ENCODE measurements around the gene CLNK.

Gene CLNK

GRCh38 chr4:10502717-10503116 lies 181.9 kb downstream of the CLNK start:
- no peak for DNase-seq
- in situ Hi-C loops (cut with HindIII; ENCODE audit: low pct_ligation_motif_present, low pct_unique_long_range_greater_than_20kb, low sequenced_read_pairs) = no loop called here

DNA sequence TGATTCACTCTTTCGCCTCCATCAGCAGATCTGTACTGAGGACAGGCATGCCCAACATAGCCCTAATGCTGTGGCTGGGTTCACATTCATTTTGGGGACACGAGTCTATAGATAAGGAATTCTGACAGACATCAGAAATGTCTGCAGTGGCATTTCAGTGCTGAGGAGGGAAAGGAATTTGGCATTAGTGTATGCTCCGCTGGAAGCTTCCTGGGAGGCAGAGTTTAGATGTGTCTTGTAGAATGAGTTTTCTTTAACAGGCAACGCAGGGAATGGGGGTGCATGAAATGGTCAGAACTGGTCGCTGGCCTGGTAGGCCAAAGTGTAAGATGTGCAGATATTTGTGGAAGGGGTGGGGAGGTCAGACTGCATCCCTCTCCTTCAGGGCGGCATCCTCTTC lies 183.8 kb downstream of the CLNK start:
- DNase-seq = no peak
- in situ Hi-C loops (cut with HindIII; ENCODE audit: low pct_ligation_motif_present, low pct_unique_long_range_greater_than_20kb, low sequenced_read_pairs) = no loop called here

DNA sequence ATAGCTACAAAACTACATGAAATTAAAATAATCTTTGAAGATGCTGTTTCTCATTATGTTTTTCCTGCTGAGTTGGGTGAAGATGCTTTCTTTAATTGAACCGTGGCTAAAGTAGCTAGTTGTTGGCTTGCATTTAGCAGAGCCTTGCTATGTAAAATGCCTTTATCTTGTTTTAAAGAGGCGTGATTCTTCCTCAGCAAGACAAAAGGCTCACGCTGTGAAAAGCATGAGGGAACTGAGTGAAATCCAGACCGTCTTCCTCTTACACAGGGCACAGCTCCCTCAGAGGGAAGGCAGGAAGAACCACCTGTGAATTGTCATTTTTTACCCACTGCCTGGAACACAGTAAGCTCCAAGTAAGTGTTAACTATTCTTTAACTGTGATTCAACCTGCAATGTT lies 188.4 kb downstream of the CLNK start:
- DNase-seq = no peak
- in situ Hi-C loops (cut with HindIII; ENCODE audit: low pct_ligation_motif_present, low pct_unique_long_range_greater_than_20kb, low sequenced_read_pairs) = no loop called here

DNA sequence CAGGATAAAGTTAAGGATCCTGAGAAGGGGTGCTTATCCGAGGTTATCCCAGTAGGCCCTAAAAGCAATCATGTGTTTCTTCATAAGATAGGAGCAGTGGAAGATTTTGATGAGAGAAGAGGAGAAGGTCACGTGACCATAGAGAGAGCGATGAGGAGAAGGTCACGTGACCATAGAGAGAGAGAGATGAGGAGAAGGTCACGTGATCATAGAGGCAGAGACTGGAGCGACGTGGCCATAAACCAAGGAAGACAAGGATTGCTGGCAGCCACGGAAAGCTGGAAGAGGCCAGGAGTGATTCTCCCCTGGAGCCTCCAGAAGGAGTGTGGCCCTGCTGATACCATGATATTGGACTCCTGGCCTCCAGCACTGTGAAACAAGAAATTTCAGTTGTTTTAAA lies 188.9 kb downstream of the CLNK start:
- in situ Hi-C loops (cut with HindIII; ENCODE audit: low pct_ligation_motif_present, low pct_unique_long_range_greater_than_20kb, low sequenced_read_pairs) = no loop called here

DNA sequence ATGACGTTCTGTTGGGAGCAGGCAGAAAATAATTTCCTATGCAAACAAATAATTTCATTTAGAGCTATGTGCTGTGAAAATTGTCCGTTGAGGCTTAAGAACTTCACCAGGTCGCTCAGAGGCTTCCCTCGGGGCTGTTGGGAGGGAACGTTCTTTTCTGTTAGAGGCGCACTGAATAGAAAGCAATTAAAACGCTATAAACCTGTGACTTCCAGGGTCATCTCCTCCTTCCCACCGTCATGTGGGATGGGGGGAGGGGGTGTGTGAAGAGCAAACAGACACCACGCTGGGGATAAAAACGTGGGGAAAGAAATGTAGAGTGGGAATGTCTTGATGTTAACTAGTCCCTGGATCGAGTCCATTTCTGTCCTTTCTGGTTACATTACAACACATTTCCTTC lies 192.1 kb downstream of the CLNK start:
- in situ Hi-C loops (cut with HindIII; ENCODE audit: low pct_ligation_motif_present, low pct_unique_long_range_greater_than_20kb, low sequenced_read_pairs) = no loop called here
- no peak for DNase-seq

More for the DNA sequence above, 188.9 kb downstream of the CLNK start:
- DNase-seq = no peak

DNA sequence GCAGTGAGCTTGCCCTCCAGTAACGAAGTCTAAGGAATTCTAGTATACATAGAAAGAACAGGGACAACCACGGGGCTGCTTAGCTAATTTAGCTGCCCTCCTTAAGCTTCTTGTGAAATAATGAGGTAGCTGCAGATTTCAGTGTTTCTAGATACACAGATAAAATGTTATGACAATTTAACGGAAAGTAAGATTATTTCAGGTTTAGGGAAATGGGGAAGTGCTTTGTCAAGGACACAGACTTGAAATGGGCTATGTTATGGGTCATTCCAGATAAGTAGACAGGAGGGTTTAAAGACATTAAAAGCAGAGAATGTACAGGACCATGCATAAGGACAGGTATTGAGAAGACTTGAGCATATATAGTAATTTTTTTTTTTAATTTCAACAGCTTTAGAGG lies 193.2 kb downstream of the CLNK start:
- in situ Hi-C loops (cut with HindIII; ENCODE audit: low pct_ligation_motif_present, low pct_unique_long_range_greater_than_20kb, low sequenced_read_pairs) = no loop called here
- no peak for DNase-seq

DNA sequence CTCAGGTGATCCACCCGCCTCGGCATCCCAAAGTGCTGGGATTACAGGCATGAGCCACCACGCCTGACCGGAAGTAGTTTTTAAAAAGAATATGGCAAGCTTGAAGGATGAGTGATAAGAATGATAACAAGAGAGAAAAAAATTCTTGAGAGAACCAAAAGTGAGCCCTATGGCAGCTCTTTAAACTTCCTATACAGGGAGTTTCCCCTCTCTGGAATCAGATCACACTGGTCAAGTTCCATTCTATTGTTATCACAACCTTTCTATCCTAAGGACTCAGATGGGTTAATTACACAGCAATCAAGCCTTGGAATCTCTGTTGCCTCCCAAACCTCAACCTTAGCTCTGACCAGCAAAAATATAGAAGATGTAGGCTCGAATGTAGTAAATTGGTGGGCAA lies 193.6 kb downstream of the CLNK start:
- in situ Hi-C loops (cut with HindIII; ENCODE audit: low pct_ligation_motif_present, low pct_unique_long_range_greater_than_20kb, low sequenced_read_pairs) = no loop called here
- no peak for DNase-seq

GRCh38 chr4:10482913-10483312 lies 201.7 kb downstream of the CLNK start:
- no peak for DNase-seq
- in situ Hi-C loops (cut with HindIII; ENCODE audit: low pct_ligation_motif_present, low pct_unique_long_range_greater_than_20kb, low sequenced_read_pairs) = no loop called here

DNA sequence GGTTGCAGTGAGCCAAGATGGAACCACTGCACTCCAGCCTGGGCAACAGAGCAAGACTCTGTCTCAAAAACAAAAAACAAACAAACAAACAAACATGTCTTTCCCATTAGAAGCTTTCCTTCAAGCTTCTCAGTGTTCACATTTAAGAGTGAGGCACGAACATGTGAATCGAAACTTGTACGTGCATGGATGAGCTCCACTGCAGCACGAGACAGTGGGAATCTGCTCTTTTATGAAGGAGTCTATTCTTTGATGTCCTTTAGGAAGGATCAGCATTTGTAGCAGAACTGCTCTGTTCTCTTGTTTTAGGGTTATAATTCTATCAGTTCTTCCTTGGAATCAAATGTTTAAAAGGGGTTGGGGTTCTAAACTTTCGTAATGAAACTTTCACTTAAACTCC lies 204.0 kb downstream of the CLNK start:
- no peak for DNase-seq
- in situ Hi-C loops (cut with HindIII; ENCODE audit: low pct_ligation_motif_present, low pct_unique_long_range_greater_than_20kb, low sequenced_read_pairs) = no loop called here

GRCh38 chr4:10478621-10479020 lies 205.9 kb downstream of the CLNK start:
- no peak for DNase-seq

DNA sequence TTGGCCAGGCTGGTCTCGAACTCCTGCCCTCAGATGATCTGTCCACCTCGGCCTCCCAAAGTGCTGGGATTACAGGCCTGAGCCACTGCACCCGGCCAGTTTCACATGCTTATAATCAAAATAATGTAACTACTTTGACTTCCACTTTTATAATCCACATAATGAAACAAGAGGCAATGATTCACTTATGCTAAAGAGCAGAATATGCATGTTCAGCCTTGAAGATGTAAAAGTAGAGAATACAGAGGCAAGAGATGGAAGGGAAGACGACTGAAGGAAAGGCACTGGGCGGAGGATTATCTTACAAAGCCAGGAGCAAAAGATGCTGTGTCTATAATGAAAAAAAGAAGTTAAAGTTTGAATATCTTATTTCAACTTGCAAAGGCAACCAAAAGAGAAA lies 214.1 kb downstream of the CLNK start:
- no peak for DNase-seq
- in situ Hi-C loops (cut with HindIII; ENCODE audit: low pct_ligation_motif_present, low pct_unique_long_range_greater_than_20kb, low sequenced_read_pairs) = no loop called here

More at GRCh38 chr4:10478621-10479020, 205.9 kb downstream of the CLNK start:
- in situ Hi-C loops (cut with HindIII; ENCODE audit: low pct_ligation_motif_present, low pct_unique_long_range_greater_than_20kb, low sequenced_read_pairs) = no loop called here

- in situ Hi-C loops (cut with HindIII; ENCODE audit: low pct_ligation_motif_present, low pct_unique_long_range_greater_than_20kb, low sequenced_read_pairs) = no loop called here
- no peak for DNase-seq
Observed at GRCh38 chr4:10466161-10466560, 218.4 kb downstream of the CLNK start.

GRCh38 chr4:10462876-10463275 lies 221.7 kb downstream of the CLNK start:
- DNase-seq = no peak
- in situ Hi-C loops (cut with HindIII; ENCODE audit: low pct_ligation_motif_present, low pct_unique_long_range_greater_than_20kb, low sequenced_read_pairs) = no loop called here

GRCh38 chr4:10461850-10462400 lies 222.6 kb downstream of the CLNK start:
- no peak for DNase-seq
- in situ Hi-C loops (cut with HindIII; ENCODE audit: low pct_ligation_motif_present, low pct_unique_long_range_greater_than_20kb, low sequenced_read_pairs) = no loop called here

- no peak for DNase-seq
- in situ Hi-C loops (cut with HindIII; ENCODE audit: low pct_ligation_motif_present, low pct_unique_long_range_greater_than_20kb, low sequenced_read_pairs) = no loop called here
Observed at GRCh38 chr4:10461091-10461849, 223.3 kb downstream of the CLNK start.

GRCh38 chr4:10460313-10461047 lies 224.1 kb downstream of the CLNK start:
- DNase-seq = no peak
- in situ Hi-C loops (cut with HindIII; ENCODE audit: low pct_ligation_motif_present, low pct_unique_long_range_greater_than_20kb, low sequenced_read_pairs) = no loop called here

DNA sequence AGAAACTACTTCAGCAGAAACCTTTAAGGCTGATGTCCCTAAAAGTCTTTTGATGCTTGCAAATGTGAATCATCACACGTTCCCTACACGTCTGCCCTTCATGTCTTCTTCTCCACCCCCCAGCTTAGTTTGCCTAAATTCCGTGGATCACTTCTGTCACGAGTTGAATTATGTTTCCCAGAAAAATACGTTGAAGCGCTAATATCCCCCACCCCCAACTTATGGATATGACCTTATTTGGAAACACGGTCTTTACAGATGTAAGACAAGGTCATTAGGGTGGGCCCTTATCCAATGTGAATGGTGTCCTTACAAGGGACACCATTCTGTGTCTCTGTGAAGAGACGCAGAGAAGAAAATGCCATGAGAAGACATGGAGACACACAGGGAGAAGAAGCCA lies 225.3 kb downstream of the CLNK start:
- DNase-seq = no peak
- in situ Hi-C loops (cut with HindIII; ENCODE audit: low pct_ligation_motif_present, low pct_unique_long_range_greater_than_20kb, low sequenced_read_pairs) = no loop called here

GRCh38 chr4:10458177-10458576 lies 226.4 kb downstream of the CLNK start:
- no peak for DNase-seq
- in situ Hi-C loops (cut with HindIII; ENCODE audit: low pct_ligation_motif_present, low pct_unique_long_range_greater_than_20kb, low sequenced_read_pairs) = no loop called here

- in situ Hi-C loops (cut with HindIII; ENCODE audit: low pct_ligation_motif_present, low pct_unique_long_range_greater_than_20kb, low sequenced_read_pairs) = no loop called here
- DNase-seq = no peak
Observed at GRCh38 chr4:10457255-10457801, 227.2 kb downstream of the CLNK start, which contains the start of gene ZNF518B. Gene ZNF518B (minus strand): TSS chr4:10457426. CDS start chr4:10446328, 11,098 bp downstream.
